Astrocyte (in vitro differentiated cells and primary cell): Measurements from ENCODE around the gene FAF1.

ENCODE experiments used
- EZH2 ChIP-seq: IDR thresholded peaks from 2 replicates; pipeline ENCODE4 v1.6.1; 2012; ENCODE audit warnings: mild to moderate bottlenecking, low read length, inconsistent platforms; ENCODE audit not compliant: insufficient read depth
- TF ChIP-seq, protein P1 (sequence below): IDR thresholded peaks from 2 replicates; pipeline ENCODE4 v1.5.1; 2011; ENCODE audit warnings: low read depth, mild to moderate bottlenecking, inconsistent platforms, low read length, moderate library complexity; ENCODE audit not compliant: insufficient read depth

GRCh38 chr1:50942334-50942733, 17.7 kb downstream of the FAF1 start:
- TF ChIP-seq, protein P1, sequence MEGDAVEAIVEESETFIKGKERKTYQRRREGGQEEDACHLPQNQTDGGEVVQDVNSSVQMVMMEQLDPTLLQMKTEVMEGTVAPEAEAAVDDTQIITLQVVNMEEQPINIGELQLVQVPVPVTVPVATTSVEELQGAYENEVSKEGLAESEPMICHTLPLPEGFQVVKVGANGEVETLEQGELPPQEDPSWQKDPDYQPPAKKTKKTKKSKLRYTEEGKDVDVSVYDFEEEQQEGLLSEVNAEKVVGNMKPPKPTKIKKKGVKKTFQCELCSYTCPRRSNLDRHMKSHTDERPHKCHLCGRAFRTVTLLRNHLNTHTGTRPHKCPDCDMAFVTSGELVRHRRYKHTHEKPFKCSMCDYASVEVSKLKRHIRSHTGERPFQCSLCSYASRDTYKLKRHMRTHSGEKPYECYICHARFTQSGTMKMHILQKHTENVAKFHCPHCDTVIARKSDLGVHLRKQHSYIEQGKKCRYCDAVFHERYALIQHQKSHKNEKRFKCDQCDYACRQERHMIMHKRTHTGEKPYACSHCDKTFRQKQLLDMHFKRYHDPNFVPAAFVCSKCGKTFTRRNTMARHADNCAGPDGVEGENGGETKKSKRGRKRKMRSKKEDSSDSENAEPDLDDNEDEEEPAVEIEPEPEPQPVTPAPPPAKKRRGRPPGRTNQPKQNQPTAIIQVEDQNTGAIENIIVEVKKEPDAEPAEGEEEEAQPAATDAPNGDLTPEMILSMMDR = no peak
- no peak for TF ChIP-seq EZH2
